Left lung (tissue), 10 donors: Measurements from ENCODE around the gene NAT9. TPM values are rescaled to one million over a fixed set of nuclear protein-coding genes. Genes with fewer than 3 reads are reported as not detected.

Experiments
- ATAC-seq: fragments of 200-7000 bp; cut with Tn5 transposase; one replicate; pipeline ENCODE4 v1.9.1; 2020; ENCODE audit warnings: moderate library complexity
- DNase-seq, 4 donors: peaks; one replicate each; pipeline ENCODE4 v3.0.0-alpha.2; 2013 to 2020
- H3K27ac ChIP-seq, 2 donors: fragments of 200-600 bp; sonication (generic) in 1 of 2; one replicate each; pipeline versions ENCODE4 v1.5.0 to v1.8.0; 2020 to 2021
- H3K27me3 ChIP-seq, 2 donors: fragments of 200-600 bp; sonication (generic) in 1 of 2; one replicate each; pipeline versions ENCODE4 v1.5.0 to v1.8.0; 2020 to 2021
- H3K36me3 ChIP-seq, 2 donors: fragments of 200-600 bp; sonication (generic) in 1 of 2; one replicate each; pipeline versions ENCODE4 v1.5.0 to v1.8.0; 2020 to 2021
- H3K4me1 ChIP-seq, 2 donors: fragments of 200-600 bp; one replicate each; pipeline ENCODE4 v1.8.0; 2021
- H3K4me3 ChIP-seq, 2 donors: fragments of 200-600 bp; sonication (generic) in 1 of 2; one replicate each; pipeline versions ENCODE4 v1.5.0 to v1.8.0; 2020 to 2021; ENCODE audit warnings: mild to moderate bottlenecking in 1 of 2
- H3K9me3 ChIP-seq, 2 donors: fragments of 200-600 bp; sonication (generic) in 1 of 2; one replicate each; pipeline versions ENCODE4 v1.5.0 to v1.8.0; 2020 to 2021
- intact Hi-C, 2 donors: fragments of 100-400 bp; cut with DNase I; formaldehyde crosslinking; loops; one replicate each; pipeline versions ENCODE4 v1.11.2 to v1.14.2; 2022
- polyA plus RNA-seq, 6 donors: library from polyadenylated mRNA; unstranded; fragments of 120-200 nt; gene quantifications; one replicate each; pipeline ENCODE4 v1.2.1, GENCODE V29; 2013; ENCODE audit not compliant: insufficient read length in 6 of 6
- total RNA-seq, 2 donors: library from RNA; stranded (reverse); fragmentation: NEBNext Ultra II Directional; extraction: Animal tissue kit (Norgen Biotek cat#: 25700); gene quantifications; one replicate each; pipeline ENCODE4 v1.2.1, GENCODE V29; 2021
- TF ChIP-seq, protein P1 (sequence below), 2 donors: fragments of 200-600 bp; sonication (generic) in 1 of 2; IDR thresholded peaks; one replicate each; pipeline versions ENCODE4 v1.5.0 to v1.8.0; 2021; ENCODE audit warnings: antibody characterized with exemption in 2 of 2
- donor health status: DM: no; HTN: yes; CAD: no.
- donor health status: DM: no; HTN: no; CAD: no.

NAT9 gene
- total and polyA plus RNA-seq, 8 donors = 40.3 to 52.8 (median 45.5) TPM

DNA sequence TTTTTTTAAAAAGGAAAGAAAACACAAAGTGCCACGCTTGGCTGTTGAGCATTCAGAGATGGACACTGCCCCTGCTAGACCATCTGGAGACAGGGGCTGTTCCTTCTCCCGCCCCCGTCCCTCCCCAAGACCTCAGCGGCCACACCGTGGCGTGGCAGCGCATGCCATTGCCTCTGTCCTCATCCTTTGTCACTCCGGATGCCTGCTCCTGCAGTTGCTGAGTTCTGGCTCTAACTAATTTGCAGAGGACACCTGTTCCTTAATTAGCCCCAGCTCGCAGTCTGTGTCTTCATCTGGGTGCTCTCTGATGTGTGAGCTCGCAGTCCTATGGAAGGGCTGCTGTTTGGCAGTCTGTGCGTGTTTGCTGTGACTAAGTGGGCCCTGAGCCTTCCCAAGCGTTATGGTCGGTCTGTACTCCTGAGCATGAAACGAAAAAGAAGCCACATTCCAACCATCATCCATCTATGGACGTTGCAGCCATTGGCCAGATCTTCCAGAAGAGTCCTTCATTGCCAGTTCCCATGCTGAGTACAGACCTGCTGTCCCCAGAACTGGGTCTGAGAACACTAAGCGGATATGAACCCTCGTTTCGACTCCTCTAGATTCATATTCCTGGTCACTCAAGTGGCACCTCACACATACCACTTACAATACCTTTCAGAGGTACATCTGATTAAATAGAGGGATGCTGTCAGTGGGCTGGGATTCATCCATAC is 40.9 kb upstream of the NAT9 start:
- Histone ChIP-seq H3K4me3 (no peak overlapping the region), H3K27me3 (no peaks in the 10 kb centered on the region), H3K4me1 (peaks cover 0 to 21% of the 10 kb centered on the region in 2 donors), H3K27ac (no peak overlapping the region), H3K36me3 (peaks cover 0 to 48% of the 10 kb centered on the region in 2 donors), H3K9me3 (no peaks in the 10 kb centered on the region)
- TF ChIP-seq, protein P1, sequence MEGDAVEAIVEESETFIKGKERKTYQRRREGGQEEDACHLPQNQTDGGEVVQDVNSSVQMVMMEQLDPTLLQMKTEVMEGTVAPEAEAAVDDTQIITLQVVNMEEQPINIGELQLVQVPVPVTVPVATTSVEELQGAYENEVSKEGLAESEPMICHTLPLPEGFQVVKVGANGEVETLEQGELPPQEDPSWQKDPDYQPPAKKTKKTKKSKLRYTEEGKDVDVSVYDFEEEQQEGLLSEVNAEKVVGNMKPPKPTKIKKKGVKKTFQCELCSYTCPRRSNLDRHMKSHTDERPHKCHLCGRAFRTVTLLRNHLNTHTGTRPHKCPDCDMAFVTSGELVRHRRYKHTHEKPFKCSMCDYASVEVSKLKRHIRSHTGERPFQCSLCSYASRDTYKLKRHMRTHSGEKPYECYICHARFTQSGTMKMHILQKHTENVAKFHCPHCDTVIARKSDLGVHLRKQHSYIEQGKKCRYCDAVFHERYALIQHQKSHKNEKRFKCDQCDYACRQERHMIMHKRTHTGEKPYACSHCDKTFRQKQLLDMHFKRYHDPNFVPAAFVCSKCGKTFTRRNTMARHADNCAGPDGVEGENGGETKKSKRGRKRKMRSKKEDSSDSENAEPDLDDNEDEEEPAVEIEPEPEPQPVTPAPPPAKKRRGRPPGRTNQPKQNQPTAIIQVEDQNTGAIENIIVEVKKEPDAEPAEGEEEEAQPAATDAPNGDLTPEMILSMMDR (IDR thresholded peaks at IDR 0.05) = no peak
- ATAC-seq (no peak), DNase-seq (no peak)
- intact Hi-C loops = no loop called here

DNA sequence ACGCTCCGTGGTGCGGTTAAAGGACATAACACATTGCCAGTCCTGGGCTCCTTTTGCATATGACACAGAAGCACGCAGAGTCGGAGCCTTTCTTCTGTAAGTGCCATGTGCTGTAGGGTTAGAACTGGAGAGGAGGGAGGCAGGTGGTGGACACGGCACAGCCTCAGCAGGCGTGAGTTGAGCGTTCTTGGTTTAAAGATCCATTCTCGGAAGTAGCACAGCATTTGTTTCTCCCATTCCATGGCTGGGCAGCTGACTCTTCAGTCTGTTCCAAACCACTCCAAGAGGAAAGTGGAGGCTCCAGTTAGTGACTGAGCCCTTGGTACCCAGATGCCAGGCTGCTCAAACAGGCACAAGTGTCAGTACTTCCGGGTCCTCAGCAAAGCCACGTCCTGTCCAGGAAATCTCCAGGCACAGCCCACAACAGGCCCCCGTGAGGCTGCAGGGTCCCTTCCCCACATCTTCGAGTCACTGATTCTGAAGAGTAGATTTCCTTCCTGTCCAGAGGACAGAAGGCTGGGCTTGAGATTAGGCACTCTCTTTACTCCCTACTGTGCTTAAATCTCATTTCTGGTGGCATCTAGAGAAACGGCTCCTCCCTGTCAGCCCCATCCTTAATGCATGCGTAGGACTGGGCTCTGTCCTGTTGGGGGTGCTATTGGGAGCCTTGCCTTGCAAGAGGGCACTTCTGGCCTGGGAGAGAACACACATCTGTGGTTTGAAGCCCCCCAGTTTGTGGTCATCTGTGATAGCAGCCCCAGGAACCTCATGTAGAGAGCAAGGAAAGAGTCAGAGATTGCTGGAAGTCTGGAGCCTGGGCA is 39.6 kb upstream of the NAT9 start:
- intact Hi-C loops = no loop called here
- Histone ChIP-seq H3K36me3 (peaks cover 0 to 35% of the 10 kb centered on the region in 2 donors), H3K27ac (peak overlapping the region in 1 of 2 donors; percentile 19), H3K4me3 (no peak overlapping the region), H3K4me1 (peaks cover 0 to 27% of the 10 kb centered on the region in 2 donors), H3K27me3 (no peaks in the 10 kb centered on the region), H3K9me3 (no peaks in the 10 kb centered on the region)
- TF ChIP-seq, protein P1 (IDR thresholded peaks at IDR 0.05) = no peak
- DNase-seq (no peak), ATAC-seq (peak; percentile 32)

DNA sequence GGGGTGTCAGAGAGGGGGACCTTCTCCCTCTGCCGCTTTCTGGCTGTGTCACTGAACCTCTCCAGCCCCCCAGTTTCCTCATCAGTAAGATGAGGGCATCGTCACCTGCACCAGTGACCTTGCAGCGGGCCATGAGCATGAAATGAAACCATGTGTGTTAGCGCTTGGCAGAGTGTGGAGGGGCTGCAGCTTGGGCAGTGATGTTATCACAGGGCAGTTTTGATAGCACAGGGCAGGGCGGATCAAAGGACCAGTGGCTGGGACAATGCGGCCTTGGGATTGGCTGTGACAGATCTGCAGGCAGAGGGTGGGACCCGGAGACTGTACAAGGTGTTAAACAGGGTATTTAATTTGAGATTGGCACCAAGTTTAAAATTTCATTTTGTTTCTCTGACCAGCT is 38.9 kb upstream of the NAT9 start:
- intact Hi-C loops = no loop called here
- Histone ChIP-seq H3K4me3 (no peak overlapping the region), H3K9me3 (no peaks in the 10 kb centered on the region), H3K27me3 (no peaks in the 10 kb centered on the region), H3K27ac (peak overlapping the region in 1 of 2 donors; percentile 19), H3K4me1 (peaks cover 0 to 27% of the 10 kb centered on the region in 2 donors), H3K36me3 (peaks cover 0 to 32% of the 10 kb centered on the region in 2 donors)
- TF ChIP-seq, protein P1 (IDR thresholded peaks at IDR 0.05) = no peak
- ATAC-seq = no peak
- no peak for DNase-seq

DNA sequence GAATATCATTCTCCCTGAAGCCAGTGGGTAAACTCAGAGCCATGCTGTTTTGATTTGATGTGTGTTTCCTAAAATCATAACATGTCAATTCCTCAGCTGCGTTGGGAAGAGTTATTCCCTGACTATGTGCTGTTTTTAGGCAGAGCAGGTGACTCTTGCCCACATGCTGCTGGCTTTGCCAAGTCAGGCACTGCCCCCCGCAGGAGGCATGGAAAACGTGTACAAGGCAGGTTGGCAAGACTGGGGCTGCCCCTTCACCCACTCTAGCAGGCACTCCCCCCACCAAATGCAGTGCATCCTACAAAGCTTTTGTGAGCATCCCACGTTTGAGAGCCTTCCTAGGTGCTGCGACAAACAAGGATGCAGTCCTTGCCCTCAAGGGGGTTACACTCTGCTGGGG is 38.3 kb upstream of the NAT9 start:
- intact Hi-C loops = no loop called here
- H3K4me1 ChIP-seq = peaks cover 0 to 27% of the 10 kb centered on the region in 2 donors
- no peak overlapping the region for H3K4me3 ChIP-seq
- TF ChIP-seq, protein P1 (IDR thresholded peaks at IDR 0.05) = no peak
- ATAC-seq (no peak), DNase-seq (peak in 1 of 4 donors; percentile 34)
- H3K9me3 ChIP-seq = no peaks in the 10 kb centered on the region
- no peak overlapping the region for H3K27ac ChIP-seq
- peaks cover 0 to 30% of the 10 kb centered on the region in 2 donors for H3K36me3 ChIP-seq
- no peaks in the 10 kb centered on the region for H3K27me3 ChIP-seq
